HepG2 (cell line): ENCODE results near the gene PPARA. TPM values are rescaled to one million over a fixed set of nuclear protein-coding genes. Genes with fewer than 3 reads are reported as not detected.

Experiments used
- DDIT3 ChIP-seq: sonication (generic); formaldehyde crosslinking; IDR thresholded peaks from 2 replicates; pipeline ENCODE4 v1.4.0; 2020; ENCODE audit warnings: mild to moderate bottlenecking, missing genetic modification reagents
- GABPA ChIP-seq, 2 experiments: IDR thresholded peaks; 2 replicates each; pipeline ENCODE4 v1.6.1; 2011 to 2016; ENCODE audit warnings: low read depth in 2 of 2, low read length in 1 of 2, missing biosample characterization in 1 of 2, missing genetic modification characterization in 1 of 2
- HDAC1 ChIP-seq: sonication (generic); formaldehyde crosslinking; IDR thresholded peaks from 2 replicates; pipeline ENCODE4 v1.5.1; 2020; ENCODE audit warnings: mild to moderate bottlenecking, missing genetic modification reagents
- HNF1B ChIP-seq: sonication (generic); formaldehyde crosslinking; IDR thresholded peaks from 2 replicates; pipeline ENCODE4 v1.5.1; 2020; ENCODE audit warnings: mild to moderate bottlenecking, moderate library complexity, missing genetic modification reagents
- KMT2A ChIP-seq: sonication (generic); formaldehyde crosslinking; IDR thresholded peaks from 2 replicates; pipeline ENCODE4 v1.4.0; 2020; ENCODE audit warnings: missing genetic modification reagents
- KMT2B ChIP-seq: IDR thresholded peaks from 2 replicates; pipeline ENCODE4 v1.6.1; 2016; ENCODE audit warnings: missing genetic modification reagents, missing compliant biosample characterization
- NCOA5 ChIP-seq: sonication (generic); formaldehyde crosslinking; IDR thresholded peaks from 2 replicates; pipeline ENCODE4 v1.4.0; 2020; ENCODE audit warnings: missing genetic modification reagents
- NR2F1 ChIP-seq, 2 experiments: fragments of 450-650 bp in 1 of 2; formaldehyde crosslinking in 1 of 2; IDR thresholded peaks; 2 replicates each; pipeline versions ENCODE4 v1.5.0 to v1.6.1; 2016 to 2020; ENCODE audit warnings: mild to moderate bottlenecking in 1 of 2, missing compliant biosample characterization in 1 of 2, missing genetic modification reagents in 1 of 2, moderate library complexity in 1 of 2
- RFXAP ChIP-seq: sonication (generic); formaldehyde crosslinking; IDR thresholded peaks from 2 replicates; pipeline ENCODE4 v1.4.0; 2020; ENCODE audit warnings: missing genetic modification reagents, borderline replicate concordance
- RORA ChIP-seq: sonication (generic); formaldehyde crosslinking; IDR thresholded peaks from 2 replicates; pipeline ENCODE4 v1.5.0; 2020; ENCODE audit warnings: mild to moderate bottlenecking, missing genetic modification reagents, moderate library complexity
- SALL1 ChIP-seq: sonication (generic); formaldehyde crosslinking; IDR thresholded peaks from 2 replicates; pipeline ENCODE4 v1.8.0; 2022; ENCODE audit warnings: mild to moderate bottlenecking, missing genetic modification reagents
- SALL2 ChIP-seq: sonication (generic); formaldehyde crosslinking; IDR thresholded peaks from 2 replicates; pipeline ENCODE4 v1.8.1; 2023; ENCODE audit warnings: mild to moderate bottlenecking, missing genetic modification reagents, inconsistent platforms
- SATB2 ChIP-seq: sonication (generic); formaldehyde crosslinking; IDR thresholded peaks from 2 replicates; pipeline ENCODE4 v1.5.0; 2020; ENCODE audit warnings: missing genetic modification reagents
- SNAPC4 ChIP-seq: sonication (generic); formaldehyde crosslinking; IDR thresholded peaks from 2 replicates; pipeline ENCODE4 v1.4.0; 2020; ENCODE audit warnings: mild to moderate bottlenecking, missing genetic modification reagents
- SRSF1 ChIP-seq: fragments of 200-400 bp; formaldehyde crosslinking; optimal IDR thresholded peaks from 2 replicates; pipeline ENCODE3; 2017; ENCODE audit warnings: mild to moderate bottlenecking, low read depth, low read length, moderate library complexity
- TBX2 ChIP-seq: sonication (generic); formaldehyde crosslinking; IDR thresholded peaks from 2 replicates; pipeline ENCODE4 v1.5.0; 2020; ENCODE audit warnings: missing genetic modification reagents, mild to moderate bottlenecking, borderline replicate concordance
- ZFP82 ChIP-seq: sonication (generic); formaldehyde crosslinking; IDR thresholded peaks from 2 replicates; pipeline ENCODE4 v1.5.1; 2020; ENCODE audit warnings: mild to moderate bottlenecking, missing genetic modification reagents, borderline replicate concordance
- ZNF263 ChIP-seq: sonication (generic); formaldehyde crosslinking; IDR thresholded peaks from 2 replicates; pipeline ENCODE4 v1.4.0; 2020; ENCODE audit warnings: missing genetic modification reagents
- ZNF280B ChIP-seq: sonication (generic); formaldehyde crosslinking; IDR thresholded peaks from 2 replicates; pipeline ENCODE4 v1.5.0; 2020; ENCODE audit warnings: missing genetic modification reagents, mild to moderate bottlenecking, borderline replicate concordance
- ZNF564 ChIP-seq: sonication (generic); formaldehyde crosslinking; IDR thresholded peaks from 2 replicates; pipeline ENCODE4 v1.8.1; 2023; ENCODE audit warnings: mild to moderate bottlenecking, missing genetic modification reagents
- polyA plus RNA-seq, 8 experiments: library from polyadenylated mRNA; depleted of rRNA in 3 of 8; stranded (reverse) in 7 of 8; unstranded in 1 of 8; fragments of >200 nt; fragmentation: Illumina TruSeq in 4 of 8; extraction: Trizol in 4 of 8; gene quantifications; 2 replicates each; pipeline versions ENCODE4 v1.2.1 to v1.2.3, GENCODE V29; 2011 to 2016; ENCODE audit warnings: low read depth in 4 of 8, missing spikeins in 1 of 8, mixed read lengths in 1 of 8; ENCODE audit not compliant: insufficient read depth in 1 of 8
- total RNA-seq, 5 experiments: library from RNA; depleted of rRNA; stranded (reverse); fragments of >200 nt; fragmentation: Illumina TruSeq; extraction: Trizol; gene quantifications; 2 replicates each; pipeline ENCODE4 v1.2.3, GENCODE V29; 2016; ENCODE audit warnings: low read depth in 1 of 5

The PPARA gene
- total and polyA plus RNA-seq, 2 of the 13 experiments (the other 11 are each of a cell fraction or from before 2014, with no cell fraction given), result 18.2 to 24.7 TPM

- TF ChIP-seq SNAPC4 (no peak), NCOA5 (CRISPR knock-in tag) (no peak), SALL1 (CRISPR knock-in tag) (0 out of 2 replicates have a peak, but pooled peaks have one; percentile 5), KMT2B (CRISPR knock-in tag) (peak; percentile 15; the same call in 1 of the 2 replicates), KMT2A (CRISPR knock-in tag) (0 out of 2 replicates have a peak, but pooled peaks have one; percentile 54), ZNF263 (no peak), GABPA (IDR thresholded peaks at IDR 0.05; ENCODE audit: low read depth, low read length) (no peak), GABPA (CRISPR knock-in tag; IDR thresholded peaks at IDR 0.05; ENCODE audit: low read depth) (no peak), ZNF280B (no peak), RORA (no peak), SALL2 (CRISPR knock-in tag) (0 out of 2 replicates have a peak, but pooled peaks have one; percentile 33), SATB2 (CRISPR knock-in tag) (no peak), ZNF564 (CRISPR knock-in tag) (no peak), TBX2 (CRISPR knock-in tag) (peak; percentile 41; the same call in 1 of the 2 replicates), RFXAP (CRISPR knock-in tag) (peak; percentile 39; the same call in 1 of the 2 replicates), HDAC1 (CRISPR knock-in tag) (peak; percentile 68; the same call in 1 of the 2 replicates), HNF1B (0 out of 2 replicates have a peak, but pooled peaks have one; percentile 12), ZFP82 (peak; percentile 42; the same call in 1 of the 2 replicates), NR2F1 (CRISPR knock-in tag; IDR thresholded peaks at IDR 0.05) (0 out of 4 replicates have a peak, but pooled peaks of 1 of the 2 experiments have one; percentile 21), SRSF1 (peak; percentile 69), DDIT3 (CRISPR knock-in tag) (no peak)
These were observed 540 bp downstream of the PPARA start (continued) for GRCh38 chr22:46150655-46151477.
